Activated CD8-positive, alpha-beta memory T cell treated with anti-CD3 and anti-CD28 coated beads for 36 hours (primary cell): ENCODE data around the gene CCDC177. TPM values are rescaled to one million over a fixed set of nuclear protein-coding genes. Genes with fewer than 3 reads are reported as not detected.

Source experiments
- total RNA-seq, 2 experiments: library from RNA; stranded (reverse); gene quantifications; one replicate each; pipeline ENCODE4 v1.2.3, GENCODE V29; 2021

The CCDC177 gene
- total RNA-seq, 2 experiments from 2014 or later = 0.04 TPM; not detected in 1

Other genes with a start within 250 kb of the CCDC177 start
- gene ERH, start 176.6 kb downstream of the CCDC177 start, total RNA-seq = 100 to 1,000 TPM; 386 to 398 TPM
- gene SLC39A9, start 176.2 kb downstream of the CCDC177 start, total RNA-seq = 10 to 100 TPM; 53.6 to 54.9 TPM
- gene PLEKHD1, start 90.1 kb downstream of the CCDC177 start, total RNA-seq = under 1 TPM in 1 of 2 experiments, not detected in 1; 0.04 TPM
- gene SUSD6, start 36.7 kb upstream of the CCDC177 start, total RNA-seq = 10 to 100 TPM; 53.3 to 56.9 TPM
- gene SRSF5, start 192.3 kb upstream of the CCDC177 start, total RNA-seq = 100 to 1,000 TPM; 255 to 262 TPM
- not detected for gene SLC10A1, start 222.4 kb upstream of the CCDC177 start, total RNA-seq